ENCODE results near the gene KCNK3.
"Not testable (repeated sequence)": the region's sequence is repeated elsewhere in the genome, so short reads cannot be mapped to it uniquely, and the experiment has no call there.

DNA sequence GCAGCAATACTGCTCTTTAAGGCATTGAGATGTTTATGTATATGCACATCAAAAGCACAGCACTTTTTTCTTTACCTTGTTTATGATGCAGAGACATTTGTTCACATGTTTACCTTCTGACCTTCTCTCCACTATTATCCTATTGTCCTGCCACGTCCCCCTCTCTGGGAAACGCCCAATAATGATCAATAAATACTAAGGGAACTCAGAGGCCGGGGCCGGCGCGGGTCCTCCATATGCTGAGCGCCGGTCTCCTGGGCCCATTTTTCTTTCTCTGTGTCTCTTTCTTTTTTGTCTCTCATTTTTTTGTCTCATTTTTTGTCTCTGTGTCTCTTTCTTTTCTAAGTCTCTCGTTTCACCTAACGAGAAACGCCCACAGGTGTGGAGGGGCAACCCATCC lies 57.9 kb downstream of the KCNK3 start:
- TF ChIP-seq, protein P1, sequence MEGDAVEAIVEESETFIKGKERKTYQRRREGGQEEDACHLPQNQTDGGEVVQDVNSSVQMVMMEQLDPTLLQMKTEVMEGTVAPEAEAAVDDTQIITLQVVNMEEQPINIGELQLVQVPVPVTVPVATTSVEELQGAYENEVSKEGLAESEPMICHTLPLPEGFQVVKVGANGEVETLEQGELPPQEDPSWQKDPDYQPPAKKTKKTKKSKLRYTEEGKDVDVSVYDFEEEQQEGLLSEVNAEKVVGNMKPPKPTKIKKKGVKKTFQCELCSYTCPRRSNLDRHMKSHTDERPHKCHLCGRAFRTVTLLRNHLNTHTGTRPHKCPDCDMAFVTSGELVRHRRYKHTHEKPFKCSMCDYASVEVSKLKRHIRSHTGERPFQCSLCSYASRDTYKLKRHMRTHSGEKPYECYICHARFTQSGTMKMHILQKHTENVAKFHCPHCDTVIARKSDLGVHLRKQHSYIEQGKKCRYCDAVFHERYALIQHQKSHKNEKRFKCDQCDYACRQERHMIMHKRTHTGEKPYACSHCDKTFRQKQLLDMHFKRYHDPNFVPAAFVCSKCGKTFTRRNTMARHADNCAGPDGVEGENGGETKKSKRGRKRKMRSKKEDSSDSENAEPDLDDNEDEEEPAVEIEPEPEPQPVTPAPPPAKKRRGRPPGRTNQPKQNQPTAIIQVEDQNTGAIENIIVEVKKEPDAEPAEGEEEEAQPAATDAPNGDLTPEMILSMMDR (IDR thresholded peaks at IDR 0.05): not testable (repeated sequence)
- TF ChIP-seq POLR2A (IDR thresholded peaks at IDR 0.05): not testable (repeated sequence)
